ENCODE measurements around the gene GRIN1.

The GRIN1 gene

DNA sequence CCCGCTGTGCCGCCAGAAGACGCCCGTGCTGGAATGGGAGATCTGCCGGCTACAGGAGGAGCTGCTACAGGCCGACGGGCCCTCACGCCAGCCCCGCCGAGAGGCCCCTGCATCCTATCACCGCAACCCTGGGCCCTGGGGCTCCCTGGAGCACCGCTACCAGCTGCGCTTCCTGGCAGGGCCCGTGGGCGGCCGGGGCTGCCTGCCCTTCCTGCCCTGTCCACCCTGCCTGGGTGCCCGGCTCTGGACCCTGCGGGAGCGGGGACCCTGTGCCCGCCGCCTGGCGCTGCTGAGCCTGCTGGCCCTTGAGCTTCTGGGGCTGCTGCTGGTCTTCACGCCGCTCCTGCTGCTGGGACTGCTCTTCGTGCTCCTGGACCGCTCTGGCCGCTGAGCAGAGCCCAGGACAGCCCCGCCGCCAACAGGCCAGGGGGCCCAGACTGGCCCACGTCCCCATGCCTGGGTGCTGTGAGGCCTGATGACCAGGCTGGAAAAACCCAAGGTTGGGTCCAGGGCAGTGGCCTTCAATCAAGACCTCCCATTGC lies 79.3 kb downstream of the GRIN1 start:
- H3K9ac ChIP-seq (ENCODE audit: low read length) = no peak overlapping the region
- no peak overlapping the region for H3K4me3 ChIP-seq (ENCODE audit: low read depth, low read length, poor library complexity, severe bottlenecking)
- TF ChIP-seq, protein P1, sequence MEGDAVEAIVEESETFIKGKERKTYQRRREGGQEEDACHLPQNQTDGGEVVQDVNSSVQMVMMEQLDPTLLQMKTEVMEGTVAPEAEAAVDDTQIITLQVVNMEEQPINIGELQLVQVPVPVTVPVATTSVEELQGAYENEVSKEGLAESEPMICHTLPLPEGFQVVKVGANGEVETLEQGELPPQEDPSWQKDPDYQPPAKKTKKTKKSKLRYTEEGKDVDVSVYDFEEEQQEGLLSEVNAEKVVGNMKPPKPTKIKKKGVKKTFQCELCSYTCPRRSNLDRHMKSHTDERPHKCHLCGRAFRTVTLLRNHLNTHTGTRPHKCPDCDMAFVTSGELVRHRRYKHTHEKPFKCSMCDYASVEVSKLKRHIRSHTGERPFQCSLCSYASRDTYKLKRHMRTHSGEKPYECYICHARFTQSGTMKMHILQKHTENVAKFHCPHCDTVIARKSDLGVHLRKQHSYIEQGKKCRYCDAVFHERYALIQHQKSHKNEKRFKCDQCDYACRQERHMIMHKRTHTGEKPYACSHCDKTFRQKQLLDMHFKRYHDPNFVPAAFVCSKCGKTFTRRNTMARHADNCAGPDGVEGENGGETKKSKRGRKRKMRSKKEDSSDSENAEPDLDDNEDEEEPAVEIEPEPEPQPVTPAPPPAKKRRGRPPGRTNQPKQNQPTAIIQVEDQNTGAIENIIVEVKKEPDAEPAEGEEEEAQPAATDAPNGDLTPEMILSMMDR (IDR thresholded peaks at IDR 0.05; ENCODE audit: low read length) = no peak
- TF ChIP-seq EZH2 (IDR thresholded peaks at IDR 0.05; ENCODE audit: borderline replicate concordance, low read length) = no peak
- no peaks in the 10 kb centered on the region for H4K20me1 ChIP-seq (ENCODE audit: insufficient read depth, low read length)
- no peaks in the 10 kb centered on the region for H3K27me3 ChIP-seq (ENCODE audit: insufficient read depth, low read length)
- H3K4me2 ChIP-seq (ENCODE audit: low read length) = no peak overlapping the region
- no peaks in the 10 kb centered on the region for H3K9me3 ChIP-seq (ENCODE audit: low read length)
- peaks cover 23% of the 10 kb centered on the region for H3K4me1 ChIP-seq (ENCODE audit: insufficient read depth, low read length, severe bottlenecking)
- H3K9me2 ChIP-seq (ENCODE audit: low read depth, low read length) = no peaks in the 10 kb centered on the region
- no peaks in the 10 kb centered on the region for H3K79me2 ChIP-seq (ENCODE audit: insufficient read depth, low read length)
- no peak overlapping the region for H3K27ac ChIP-seq (ENCODE audit: low read depth, low read length, poor library complexity, severe bottlenecking)
- H3F3A ChIP-seq (ENCODE audit: insufficient read depth, low read length) = no peaks in the 10 kb centered on the region
- peaks cover 6% of the 10 kb centered on the region; the same call in 1 of the 2 replicates for H3K36me3 ChIP-seq (ENCODE audit: insufficient read depth, low read length)
- H2AFZ ChIP-seq (ENCODE audit: low read length) = no peak overlapping the region

All from OCI-LY1 (cell line).